ENCODE data around the gene RNU5B-1.

Gene RNU5B-1

DNA sequence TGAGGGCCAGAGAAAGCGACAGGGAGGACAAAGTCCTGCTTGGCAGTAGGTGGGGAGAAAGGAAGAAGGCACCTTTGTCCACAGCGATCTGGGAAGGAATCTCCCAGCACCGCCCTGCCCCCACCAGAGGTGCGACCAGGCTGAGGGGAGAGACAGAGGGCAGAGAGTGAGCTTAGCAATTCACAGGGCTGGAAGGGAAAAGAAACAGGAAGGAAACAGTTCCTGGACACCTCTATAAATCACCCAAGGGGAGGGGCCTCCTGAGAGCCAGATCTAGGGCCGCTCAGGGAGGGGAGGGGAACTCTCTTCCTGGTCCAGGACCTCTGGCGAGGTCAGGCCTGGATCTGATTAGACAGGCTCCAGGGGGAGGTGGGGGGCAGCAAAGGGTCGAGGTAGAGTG, 35.4 kb downstream of the RNU5B-1 start:
- no peak overlapping the region for H3K14ac ChIP-seq (ENCODE audit: low read length)
- no peak overlapping the region for H3K23ac ChIP-seq (ENCODE audit: low read depth, low read length, poor library complexity)
- H4K8ac ChIP-seq (ENCODE audit: low read depth, low read length), result no peak overlapping the region
- peak overlapping the region; percentile 18 for H2BK15ac ChIP-seq (ENCODE audit: low read length)
- H3K4ac ChIP-seq (ENCODE audit: low read length), result no peak overlapping the region
- H2AK5ac ChIP-seq (ENCODE audit: low read depth, low read length), result peak overlapping the region; percentile 10
- peaks cover 4% of the 10 kb centered on the region for H3K79me1 ChIP-seq (ENCODE audit: low read depth, low read length)
- H2BK12ac ChIP-seq (ENCODE audit: low read length), result no peak overlapping the region
- peaks cover 41 to 44% of the 10 kb centered on the region in 2 donors for H3K4me1 ChIP-seq (ENCODE audit: control insufficient read depth in 2 of 2, insufficient read depth in 1 of 2, low read depth in 1 of 2, low read length in 2 of 2)
- H3K36me3 ChIP-seq (replicated peaks in 1 of 2; ENCODE audit: control insufficient read depth in 2 of 2, insufficient read depth in 2 of 2, low read length in 2 of 2), result peaks cover 0 to 28% of the 10 kb centered on the region in 2 donors
- no CpG with 5 or more reads among the region's 7 CpGs for WGBS, 2 donors (ENCODE audit: extremely low coverage in 2 of 2, insufficient read length in 2 of 2, insufficient replicate concordance in 1 of 2)
- no peaks in the 10 kb centered on the region for H3K9me3 ChIP-seq (replicated peaks in 1 of 2; ENCODE audit: control insufficient read depth in 2 of 2, insufficient read depth in 1 of 2, low read depth in 1 of 2, low read length in 2 of 2)
- no peak overlapping the region for H2BK5ac ChIP-seq (ENCODE audit: low read length)
- no peak overlapping the region for H2AFZ ChIP-seq (ENCODE audit: low read length)
- H4K91ac ChIP-seq (ENCODE audit: low read depth, low read length, poor library complexity), result no peak overlapping the region
- H2BK120ac ChIP-seq (ENCODE audit: low read depth, low read length), result no peak overlapping the region
- no peak overlapping the region for H3K4me3 ChIP-seq (ENCODE audit: low read length in 2 of 2)
- H3K4me2 ChIP-seq (ENCODE audit: insufficient read depth, low read length, poor library complexity, severe bottlenecking), result no peak overlapping the region
- no peak for DNase-seq (ENCODE audit: low spot score)
- no peak overlapping the region for H3K9ac ChIP-seq (ENCODE audit: low read depth, low read length, poor library complexity)
- no peaks in the 10 kb centered on the region for H3K27me3 ChIP-seq (ENCODE audit: control insufficient read depth in 3 of 3, insufficient read depth in 3 of 3, low read depth in 1 of 3, low read length in 3 of 3)
- no peak overlapping the region for H3K27ac ChIP-seq (replicated peaks; ENCODE audit: low read length)
- peak overlapping the region; percentile 6 for H3K18ac ChIP-seq (ENCODE audit: low read length)

DNA sequence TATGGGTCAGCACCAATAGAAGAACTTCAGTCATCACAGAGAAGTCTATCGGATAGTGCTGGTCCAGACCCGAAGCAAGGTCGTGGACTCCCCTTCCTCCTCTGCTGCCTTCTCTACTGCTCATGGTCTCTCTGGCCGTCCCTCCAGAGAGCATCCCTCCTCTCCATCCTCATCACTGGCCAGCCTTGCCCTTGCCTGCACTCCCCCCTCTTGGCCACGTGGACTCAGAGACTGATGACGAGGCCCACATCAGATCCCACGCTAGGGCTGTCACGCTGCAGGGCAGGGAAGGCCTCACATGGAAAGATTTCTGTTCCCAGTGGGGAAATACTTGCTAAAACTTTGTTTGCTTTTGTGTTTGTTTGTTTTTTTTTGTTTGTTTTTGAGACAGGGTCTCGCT, 38.0 kb downstream of the RNU5B-1 start:
- no peak for DNase-seq (ENCODE audit: low spot score)
- no peak overlapping the region for H3K4ac ChIP-seq (ENCODE audit: low read length)
- no peak overlapping the region for H3K14ac ChIP-seq (ENCODE audit: low read length)
- H3K4me1 ChIP-seq (ENCODE audit: control insufficient read depth in 2 of 2, insufficient read depth in 1 of 2, low read depth in 1 of 2, low read length in 2 of 2), result peaks cover 16 to 20% of the 10 kb centered on the region in 2 donors
- peak overlapping the region; percentile 83 for H4K8ac ChIP-seq (ENCODE audit: low read depth, low read length)
- no peak overlapping the region for H2BK5ac ChIP-seq (ENCODE audit: low read length)
- H2BK15ac ChIP-seq (ENCODE audit: low read length), result no peak overlapping the region
- no peaks in the 10 kb centered on the region for H3K9me3 ChIP-seq (replicated peaks in 1 of 2; ENCODE audit: control insufficient read depth in 2 of 2, insufficient read depth in 1 of 2, low read depth in 1 of 2, low read length in 2 of 2)
- H2BK120ac ChIP-seq (ENCODE audit: low read depth, low read length), result no peak overlapping the region
- H3K23ac ChIP-seq (ENCODE audit: low read depth, low read length, poor library complexity), result no peak overlapping the region
- H2BK12ac ChIP-seq (ENCODE audit: low read length), result no peak overlapping the region
- peaks cover 3% of the 10 kb centered on the region for H3K79me1 ChIP-seq (ENCODE audit: low read depth, low read length)
- no peak overlapping the region for H3K4me2 ChIP-seq (ENCODE audit: insufficient read depth, low read length, poor library complexity, severe bottlenecking)
- no peak overlapping the region for H3K27ac ChIP-seq (replicated peaks; ENCODE audit: low read length)
- no peak overlapping the region for H2AK5ac ChIP-seq (ENCODE audit: low read depth, low read length)
- H4K91ac ChIP-seq (ENCODE audit: low read depth, low read length, poor library complexity), result no peak overlapping the region
- no peak overlapping the region for H3K4me3 ChIP-seq (ENCODE audit: low read length in 2 of 2)
- WGBS, 2 donors (ENCODE audit: extremely low coverage in 2 of 2, insufficient read length in 2 of 2, insufficient replicate concordance in 1 of 2), result no CpG with 5 or more reads among the region's 9 CpGs
- no peak overlapping the region for H2AFZ ChIP-seq (ENCODE audit: low read length)
- no peak overlapping the region for H3K9ac ChIP-seq (ENCODE audit: low read depth, low read length, poor library complexity)
- peaks cover 0 to 41% of the 10 kb centered on the region in 2 donors for H3K36me3 ChIP-seq (replicated peaks in 1 of 2; ENCODE audit: control insufficient read depth in 2 of 2, insufficient read depth in 2 of 2, low read length in 2 of 2)
- no peaks in the 10 kb centered on the region for H3K27me3 ChIP-seq (ENCODE audit: control insufficient read depth in 3 of 3, insufficient read depth in 3 of 3, low read depth in 1 of 3, low read length in 3 of 3)
- H3K18ac ChIP-seq (ENCODE audit: low read length), result no peak overlapping the region

DNA sequence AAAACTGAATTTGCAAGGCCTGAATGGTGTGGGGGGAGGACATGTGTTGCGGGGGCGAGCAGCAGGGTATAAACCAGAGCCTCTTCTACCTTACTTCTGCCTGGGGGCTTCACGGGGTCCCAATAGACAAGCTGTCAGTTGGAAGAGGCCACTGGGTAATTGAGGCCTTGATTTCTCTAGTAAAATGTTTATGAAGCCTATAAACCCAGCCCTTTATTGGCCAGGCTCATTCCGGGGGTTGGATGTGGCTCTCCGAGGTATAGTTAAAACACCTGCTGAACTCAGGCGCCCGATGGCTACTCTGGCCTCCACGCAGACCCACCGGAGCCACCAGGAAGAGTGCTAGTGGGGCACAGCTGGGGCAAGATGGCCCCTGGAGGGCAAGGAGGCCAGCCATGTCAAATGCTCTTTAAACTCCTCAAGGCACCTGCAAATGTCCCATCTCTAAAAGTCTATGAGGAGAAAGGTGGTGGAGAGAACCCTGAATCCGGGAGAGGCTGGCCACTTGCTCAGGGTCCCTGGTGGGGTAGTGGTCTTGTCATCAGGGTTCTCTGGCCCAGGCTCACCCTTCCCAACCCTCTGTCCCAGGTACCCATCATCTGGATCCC, 39.0 kb downstream of the RNU5B-1 start:
- H3K79me1 ChIP-seq (ENCODE audit: low read depth, low read length), result peaks cover 3% of the 10 kb centered on the region
- H3K18ac ChIP-seq (ENCODE audit: low read length), result peak overlapping the region; percentile 68
- H3K4ac ChIP-seq (ENCODE audit: low read length), result no peak overlapping the region
- DNase-seq (ENCODE audit: low spot score), result no peak
- H3K9me3 ChIP-seq (replicated peaks in 1 of 2; ENCODE audit: control insufficient read depth in 2 of 2, insufficient read depth in 1 of 2, low read depth in 1 of 2, low read length in 2 of 2), result no peaks in the 10 kb centered on the region
- no peaks in the 10 kb centered on the region for H3K27me3 ChIP-seq (ENCODE audit: control insufficient read depth in 3 of 3, insufficient read depth in 3 of 3, low read depth in 1 of 3, low read length in 3 of 3)
- no peak overlapping the region for H3K23ac ChIP-seq (ENCODE audit: low read depth, low read length, poor library complexity)
- H2BK5ac ChIP-seq (ENCODE audit: low read length), result no peak overlapping the region
- no peak overlapping the region for H2BK12ac ChIP-seq (ENCODE audit: low read length)
- H2BK120ac ChIP-seq (ENCODE audit: low read depth, low read length), result no peak overlapping the region
- H3K9ac ChIP-seq (ENCODE audit: low read depth, low read length, poor library complexity), result no peak overlapping the region
- H3K27ac ChIP-seq (replicated peaks; ENCODE audit: low read length), result no peak overlapping the region
- H3K4me2 ChIP-seq (ENCODE audit: insufficient read depth, low read length, poor library complexity, severe bottlenecking), result no peak overlapping the region
- H3K4me3 ChIP-seq (ENCODE audit: low read length in 2 of 2), result no peak overlapping the region
- H3K14ac ChIP-seq (ENCODE audit: low read length), result no peak overlapping the region
- H2AK5ac ChIP-seq (ENCODE audit: low read depth, low read length), result peak overlapping the region; percentile 40
- WGBS, 2 donors (ENCODE audit: extremely low coverage in 2 of 2, insufficient read length in 2 of 2, insufficient replicate concordance in 1 of 2), result no CpG with 5 or more reads among the region's 10 CpGs
- no peak overlapping the region for H2AFZ ChIP-seq (ENCODE audit: low read length)
- peaks cover 9 to 11% of the 10 kb centered on the region in 2 donors for H3K4me1 ChIP-seq (ENCODE audit: control insufficient read depth in 2 of 2, insufficient read depth in 1 of 2, low read depth in 1 of 2, low read length in 2 of 2)
- H3K36me3 ChIP-seq (replicated peaks in 1 of 2; ENCODE audit: control insufficient read depth in 2 of 2, insufficient read depth in 2 of 2, low read length in 2 of 2), result peaks cover 0 to 46% of the 10 kb centered on the region in 2 donors
- H4K8ac ChIP-seq (ENCODE audit: low read depth, low read length), result no peak overlapping the region
- H2BK15ac ChIP-seq (ENCODE audit: low read length), result peak overlapping the region; percentile 69
- no peak overlapping the region for H4K91ac ChIP-seq (ENCODE audit: low read depth, low read length, poor library complexity)

DNA sequence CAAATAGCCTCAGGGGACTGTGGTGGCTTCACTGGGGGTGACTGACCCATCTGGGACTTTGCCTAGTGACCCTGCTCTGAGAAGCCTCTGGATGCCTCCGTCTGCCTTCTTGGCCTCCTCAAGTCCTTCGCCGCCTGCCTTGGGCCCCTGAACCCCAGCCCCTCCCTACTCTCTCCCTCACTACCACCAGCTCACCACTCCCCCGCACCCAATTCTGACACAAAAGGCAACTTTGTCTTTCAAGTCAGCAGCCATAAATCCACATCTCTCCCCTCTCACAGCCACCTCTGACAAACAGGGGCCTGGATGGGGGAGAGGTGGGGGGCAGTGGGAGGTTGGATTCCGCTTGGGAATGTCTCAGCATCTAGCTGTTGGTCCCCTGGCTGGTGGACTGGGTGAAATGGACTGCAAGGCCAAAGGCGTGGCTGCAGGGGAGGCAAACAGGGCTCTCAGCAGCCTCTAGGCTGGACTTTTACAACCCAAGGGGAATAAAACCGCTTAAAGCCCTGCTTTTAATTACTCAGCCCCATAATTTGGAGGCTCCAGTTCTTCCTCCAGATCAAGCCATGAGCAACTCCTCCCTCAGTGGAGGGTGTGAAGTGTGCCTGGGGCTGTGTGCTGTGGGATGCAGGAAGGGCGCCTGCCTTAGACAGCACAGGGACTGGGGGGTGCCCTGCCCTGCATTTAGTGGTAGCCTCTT, 39.9 kb downstream of the RNU5B-1 start:
- no peak overlapping the region for H3K23ac ChIP-seq (ENCODE audit: low read depth, low read length, poor library complexity)
- peaks cover 9 to 11% of the 10 kb centered on the region in 2 donors for H3K4me1 ChIP-seq (ENCODE audit: control insufficient read depth in 2 of 2, insufficient read depth in 1 of 2, low read depth in 1 of 2, low read length in 2 of 2)
- no peak overlapping the region for H3K4me2 ChIP-seq (ENCODE audit: insufficient read depth, low read length, poor library complexity, severe bottlenecking)
- peaks cover 3% of the 10 kb centered on the region for H3K79me1 ChIP-seq (ENCODE audit: low read depth, low read length)
- no peaks in the 10 kb centered on the region for H3K9me3 ChIP-seq (replicated peaks in 1 of 2; ENCODE audit: control insufficient read depth in 2 of 2, insufficient read depth in 1 of 2, low read depth in 1 of 2, low read length in 2 of 2)
- no peak overlapping the region for H3K4ac ChIP-seq (ENCODE audit: low read length)
- no peak for DNase-seq (ENCODE audit: low spot score)
- H4K8ac ChIP-seq (ENCODE audit: low read depth, low read length), result no peak overlapping the region
- no peak overlapping the region for H3K4me3 ChIP-seq (ENCODE audit: low read length in 2 of 2)
- no peak overlapping the region for H3K27ac ChIP-seq (replicated peaks; ENCODE audit: low read length)
- H3K9ac ChIP-seq (ENCODE audit: low read depth, low read length, poor library complexity), result no peak overlapping the region
- no peak overlapping the region for H3K18ac ChIP-seq (ENCODE audit: low read length)
- H3K36me3 ChIP-seq (replicated peaks in 1 of 2; ENCODE audit: control insufficient read depth in 2 of 2, insufficient read depth in 2 of 2, low read length in 2 of 2), result peaks cover 0 to 54% of the 10 kb centered on the region in 2 donors
- H3K14ac ChIP-seq (ENCODE audit: low read length), result no peak overlapping the region
- no peak overlapping the region for H2AFZ ChIP-seq (ENCODE audit: low read length)
- no peak overlapping the region for H4K91ac ChIP-seq (ENCODE audit: low read depth, low read length, poor library complexity)
- H2BK5ac ChIP-seq (ENCODE audit: low read length), result no peak overlapping the region
- H2BK12ac ChIP-seq (ENCODE audit: low read length), result no peak overlapping the region
- H2BK15ac ChIP-seq (ENCODE audit: low read length), result no peak overlapping the region
- H2AK5ac ChIP-seq (ENCODE audit: low read depth, low read length), result no peak overlapping the region
- no CpG with 5 or more reads among the region's 8 CpGs for WGBS, 2 donors (ENCODE audit: extremely low coverage in 2 of 2, insufficient read length in 2 of 2, insufficient replicate concordance in 1 of 2)
- H2BK120ac ChIP-seq (ENCODE audit: low read depth, low read length), result no peak overlapping the region
- H3K27me3 ChIP-seq (ENCODE audit: control insufficient read depth in 3 of 3, insufficient read depth in 3 of 3, low read depth in 1 of 3, low read length in 3 of 3), result no peaks in the 10 kb centered on the region
